Mucosa of descending colon (tissue), 3 donors: Measurements from ENCODE around the gene GAS5. TPM values are rescaled to one million over a fixed set of nuclear protein-coding genes. Genes with fewer than 3 reads are reported as not detected.

Source experiments
- ATAC-seq: fragments of 200-7000 bp; cut with Tn5 transposase; one replicate; pipeline ENCODE4 v1.9.1; 2020; ENCODE audit warnings: mild to moderate bottlenecking, moderate library complexity
- DNase-seq, 3 donors: peaks; one replicate each; pipeline ENCODE4 v3.0.0-alpha.2; 2020
- H3K36me3 ChIP-seq: fragments of 200-600 bp; one replicate; pipeline ENCODE4 v1.8.0; 2021; ENCODE audit warnings: low read depth, mild to moderate bottlenecking
- H3K4me1 ChIP-seq: fragments of 200-600 bp; one replicate; pipeline ENCODE4 v1.8.0; 2021; ENCODE audit warnings: low read depth, mild to moderate bottlenecking
- H3K4me3 ChIP-seq: fragments of 200-600 bp; one replicate; pipeline ENCODE4 v1.8.0; 2021; ENCODE audit warnings: mild to moderate bottlenecking
- H3K9me3 ChIP-seq: fragments of 200-600 bp; one replicate; pipeline ENCODE4 v1.8.0; 2021; ENCODE audit warnings: mild to moderate bottlenecking
- intact Hi-C, 2 donors: fragments of 100-400 bp; cut with DNase I in 1 of 2; cut with micrococcal nuclease in 1 of 2; formaldehyde crosslinking; loops; one replicate each; pipeline versions ENCODE4 v1.11.0 to v1.11.1; 2022; cut with DNase I, micrococcal nuclease
- total RNA-seq, 3 donors: library from RNA; stranded (reverse); fragmentation: NEBNext Ultra II Directional in 2 of 3; extraction: Animal tissue kit (Norgen Biotek cat#: 25700) in 2 of 3; gene quantifications; one replicate each; pipeline versions ENCODE4 v1.2.1 to v1.2.4, GENCODE V29; 2021 to 2023
- TF ChIP-seq, protein P1 (sequence below): fragments of 200-600 bp; IDR thresholded peaks from one replicate; pipeline ENCODE4 v1.8.0; 2022; ENCODE audit warnings: antibody characterized with exemption, mild to moderate bottlenecking
- donor health status: DM: no; HTN: no; CAD: no; lungs with moderate emphysema.
- donor health status: DM: no; HTN: no; CAD: no.
- donor health status: DM: no; HTN: yes; CAD: no.

The GAS5 gene
- total RNA-seq, 3 donors from 2014 or later, result 207 to 252 (median 224) TPM

DNA sequence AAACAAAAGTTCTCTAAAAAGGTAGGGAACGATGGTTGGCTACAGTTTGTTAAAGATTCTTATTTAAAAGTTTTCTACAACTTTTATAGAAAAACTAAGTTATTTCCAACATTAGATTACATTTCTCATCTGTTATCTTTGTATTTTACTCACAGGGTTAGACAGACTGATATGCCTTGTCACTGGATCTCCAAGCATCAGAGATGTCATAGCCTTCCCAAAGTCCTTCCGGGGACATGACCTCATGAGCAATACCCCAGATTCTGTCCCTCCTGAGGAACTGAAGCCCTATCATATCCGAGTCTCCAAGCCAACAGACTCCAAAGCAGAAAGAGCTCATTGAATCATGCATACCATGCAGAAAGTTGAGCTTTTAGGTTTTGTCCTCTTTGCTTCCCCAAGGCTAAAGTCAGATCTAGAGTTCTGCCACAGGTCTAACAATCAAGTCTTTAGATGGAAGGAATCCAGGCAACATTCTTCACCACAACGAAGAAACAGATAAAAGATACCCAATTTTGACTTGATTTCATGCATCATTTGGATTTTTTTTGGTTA is 10.3 kb downstream of the GAS5 start:
- no peaks in the 10 kb centered on the region for H3K4me1 ChIP-seq
- intact Hi-C loops, result no loop called here
- H3K4me3 ChIP-seq, result no peak overlapping the region
- no peak for DNase-seq
- TF ChIP-seq, protein P1, sequence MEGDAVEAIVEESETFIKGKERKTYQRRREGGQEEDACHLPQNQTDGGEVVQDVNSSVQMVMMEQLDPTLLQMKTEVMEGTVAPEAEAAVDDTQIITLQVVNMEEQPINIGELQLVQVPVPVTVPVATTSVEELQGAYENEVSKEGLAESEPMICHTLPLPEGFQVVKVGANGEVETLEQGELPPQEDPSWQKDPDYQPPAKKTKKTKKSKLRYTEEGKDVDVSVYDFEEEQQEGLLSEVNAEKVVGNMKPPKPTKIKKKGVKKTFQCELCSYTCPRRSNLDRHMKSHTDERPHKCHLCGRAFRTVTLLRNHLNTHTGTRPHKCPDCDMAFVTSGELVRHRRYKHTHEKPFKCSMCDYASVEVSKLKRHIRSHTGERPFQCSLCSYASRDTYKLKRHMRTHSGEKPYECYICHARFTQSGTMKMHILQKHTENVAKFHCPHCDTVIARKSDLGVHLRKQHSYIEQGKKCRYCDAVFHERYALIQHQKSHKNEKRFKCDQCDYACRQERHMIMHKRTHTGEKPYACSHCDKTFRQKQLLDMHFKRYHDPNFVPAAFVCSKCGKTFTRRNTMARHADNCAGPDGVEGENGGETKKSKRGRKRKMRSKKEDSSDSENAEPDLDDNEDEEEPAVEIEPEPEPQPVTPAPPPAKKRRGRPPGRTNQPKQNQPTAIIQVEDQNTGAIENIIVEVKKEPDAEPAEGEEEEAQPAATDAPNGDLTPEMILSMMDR, result no peak
- no peaks in the 10 kb centered on the region for H3K36me3 ChIP-seq
- ATAC-seq, result no peak
- H3K9me3 ChIP-seq, result no peaks in the 10 kb centered on the region

DNA sequence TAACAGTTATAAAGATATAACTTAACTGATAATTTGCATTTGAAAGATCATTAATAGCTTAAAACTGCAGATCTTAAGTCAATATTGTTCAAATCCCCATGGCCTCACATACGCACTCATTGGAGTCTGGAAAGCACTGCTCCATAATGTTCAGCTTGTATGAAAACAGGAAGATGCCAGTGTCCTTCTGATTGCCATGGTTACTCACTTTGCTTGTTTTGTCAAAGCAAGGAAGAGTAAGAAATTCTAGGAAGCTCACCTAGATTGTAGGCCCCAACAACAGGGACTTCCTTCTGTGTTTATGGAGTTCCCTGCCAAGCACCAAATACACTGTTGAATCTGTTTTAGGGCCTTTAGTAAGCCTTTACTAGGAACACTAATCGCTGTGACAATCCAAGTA is 10.9 kb downstream of the GAS5 start:
- no peaks in the 10 kb centered on the region for H3K36me3 ChIP-seq
- no peaks in the 10 kb centered on the region for H3K9me3 ChIP-seq
- TF ChIP-seq, protein P1, result no peak
- no peak for ATAC-seq
- no peak for DNase-seq
- intact Hi-C loops, result no loop called here
- H3K4me3 ChIP-seq, result no peak overlapping the region
- H3K4me1 ChIP-seq, result no peaks in the 10 kb centered on the region

DNA sequence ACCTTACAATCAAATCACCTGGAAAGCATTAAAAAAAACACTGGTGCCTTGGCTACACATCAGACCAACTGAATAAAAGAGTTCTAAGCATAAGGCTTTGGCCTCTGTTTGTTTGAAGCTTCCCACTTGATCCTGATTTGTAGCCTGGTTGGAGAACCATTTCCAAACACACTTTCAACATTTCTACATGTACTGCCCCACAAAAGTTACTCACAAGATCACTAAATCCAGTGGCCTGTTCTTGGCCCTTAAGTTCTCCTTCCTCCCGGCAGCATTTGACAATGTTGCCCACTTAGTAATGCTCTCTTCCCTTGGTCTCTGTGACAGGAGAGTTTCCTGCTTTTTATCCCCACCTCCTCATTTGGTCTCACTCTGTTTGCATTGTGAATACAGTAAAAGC is 11.8 kb downstream of the GAS5 start:
- no peaks in the 10 kb centered on the region for H3K9me3 ChIP-seq
- H3K4me3 ChIP-seq, result no peak overlapping the region
- TF ChIP-seq, protein P1, result no peak
- ATAC-seq (no peak), DNase-seq (no peak)
- H3K36me3 ChIP-seq, result no peaks in the 10 kb centered on the region
- intact Hi-C loops, result no loop called here
- H3K4me1 ChIP-seq, result no peaks in the 10 kb centered on the region

DNA sequence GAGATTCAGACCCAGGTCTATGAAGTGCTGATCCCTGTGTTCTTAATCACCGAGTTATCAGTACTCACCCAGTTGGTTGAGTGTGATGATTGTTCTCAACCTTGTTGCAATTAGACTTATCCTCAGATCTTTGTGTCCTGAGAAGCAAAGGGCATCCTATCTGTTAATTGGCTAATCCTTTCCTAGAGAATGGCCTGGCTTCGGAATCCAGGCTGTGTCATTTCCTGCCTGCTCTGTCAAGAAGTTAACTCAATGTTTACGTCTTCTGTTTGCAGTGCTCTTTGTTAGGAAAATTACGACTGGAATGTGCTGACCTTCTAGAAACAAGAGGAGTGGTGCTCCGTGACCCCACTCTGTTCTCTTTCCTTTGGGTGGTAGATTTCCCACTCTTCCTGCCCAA is 14.7 kb downstream of the GAS5 start:
- intact Hi-C loops, result no loop called here
- Histone ChIP-seq H3K9me3 (no peaks in the 10 kb centered on the region), H3K4me3 (no peak overlapping the region), H3K4me1 (no peaks in the 10 kb centered on the region), H3K36me3 (no peaks in the 10 kb centered on the region)
- TF ChIP-seq, protein P1, result no peak
- DNase-seq (no peak), ATAC-seq (no peak)

DNA sequence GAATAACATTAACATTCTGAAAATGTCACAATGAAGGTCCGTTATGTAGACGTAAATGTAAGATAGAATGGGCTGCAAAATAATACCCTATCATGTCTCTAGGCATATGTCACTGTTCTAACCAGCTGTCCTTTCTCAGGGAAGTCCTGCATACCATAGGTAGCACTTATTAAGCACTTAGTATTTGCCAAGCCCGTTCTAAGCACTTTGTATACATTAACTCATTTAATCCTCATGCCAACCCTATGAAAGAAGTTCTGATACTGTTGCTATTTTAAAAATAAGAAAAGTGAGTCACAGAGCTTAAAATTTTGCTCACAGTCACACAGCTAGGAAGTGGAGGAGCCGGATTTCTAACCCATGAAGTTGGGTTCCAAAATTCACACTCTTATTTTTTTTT is 15.7 kb downstream of the GAS5 start:
- TF ChIP-seq, protein P1, result no peak
- intact Hi-C loops, result no loop called here
- DNase-seq, result no peak

DNA sequence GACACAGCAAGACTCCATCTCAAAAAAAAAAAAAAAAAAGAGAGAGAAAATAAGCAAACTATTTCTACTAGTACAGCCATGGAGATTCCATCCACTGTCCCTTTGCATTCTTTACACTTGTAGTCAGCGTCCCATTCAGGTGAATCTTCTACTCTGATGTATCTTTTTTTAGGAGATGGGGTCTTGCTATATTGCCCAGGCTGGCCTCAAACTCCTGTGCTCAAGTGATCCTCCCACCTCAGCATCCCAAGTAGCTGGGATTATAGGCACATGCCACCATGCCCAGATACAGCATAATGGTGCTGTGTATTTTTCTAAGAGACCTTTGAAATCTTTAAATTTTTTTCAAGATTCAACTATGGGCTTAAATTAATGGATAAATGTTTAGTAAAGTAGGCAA is 35.0 kb downstream of the GAS5 start:
- H3K36me3 ChIP-seq, result no peaks in the 10 kb centered on the region
- TF ChIP-seq, protein P1, result no peak
- intact Hi-C loops, result no loop called here
- no peaks in the 10 kb centered on the region for H3K4me1 ChIP-seq
- H3K9me3 ChIP-seq, result no peaks in the 10 kb centered on the region
- H3K4me3 ChIP-seq, result no peak overlapping the region
- DNase-seq (no peak), ATAC-seq (no peak)

More for the DNA sequence above, 15.7 kb downstream of the GAS5 start:
- Histone ChIP-seq H3K36me3 (no peaks in the 10 kb centered on the region), H3K4me3 (no peak overlapping the region), H3K9me3 (no peaks in the 10 kb centered on the region), H3K4me1 (no peaks in the 10 kb centered on the region)
- no peak for ATAC-seq
